K562 (cell line): ENCODE measurements around the gene DCAF6. TPM values are rescaled to one million over a fixed set of nuclear protein-coding genes. Genes with fewer than 3 reads are reported as not detected.

ENCODE experiments used
- ARNT ChIP-seq, 2 experiments: fragments of 450-650 bp; IDR thresholded peaks; 2 replicates each; pipeline ENCODE4 v1.6.1; 2016; ENCODE audit warnings: mild to moderate bottlenecking in 1 of 2
- EP300 ChIP-seq: IDR thresholded peaks from 2 replicates; pipeline ENCODE4 v1.6.1; 2012; ENCODE audit warnings: low read length, improper control_type of control experiment
- HDAC1 ChIP-seq, 2 experiments: fragments of 450-650 bp; IDR thresholded peaks; 2 replicates each; pipeline ENCODE4 v1.6.1; 2016 to 2017; ENCODE audit warnings: inconsistent platforms in 1 of 2, mild to moderate bottlenecking in 1 of 2, moderate library complexity in 1 of 2
- HDAC2 ChIP-seq: fragments of 450-650 bp; IDR thresholded peaks from 2 replicates; pipeline ENCODE4 v1.6.1; 2016; ENCODE audit warnings: mild to moderate bottlenecking
- NRF1 ChIP-seq, 2 experiments: fragments of 450-650 bp; IDR thresholded peaks in 1 of 2; conservative IDR thresholded peaks in 1 of 2; 2 replicates each; pipeline ENCODE4 v1.6.1; 2014; ENCODE audit warnings: mild to moderate bottlenecking in 2 of 2
- RAD21 ChIP-seq, 2 experiments: fragments of 250-450 bp in 1 of 2; fragments of 450-650 bp in 1 of 2; sonication (Bioruptor Pico) in 1 of 2; formaldehyde crosslinking in 1 of 2; IDR thresholded peaks in 1 of 2; conservative IDR thresholded peaks in 1 of 2; 2 replicates each; pipeline versions ENCODE4 v1.4.0 to v1.8.0; 2020 to 2022; ENCODE audit warnings: mild to moderate bottlenecking in 2 of 2, moderate library complexity in 1 of 2
- SMARCE1 ChIP-seq: fragments of 450-650 bp; IDR thresholded peaks from 2 replicates; pipeline ENCODE4 v1.7.1; 2016; ENCODE audit warnings: mild to moderate bottlenecking
- TCF3 ChIP-seq: sonication (generic); formaldehyde crosslinking; IDR thresholded peaks from 2 replicates; pipeline ENCODE4 v1.4.0; 2020; ENCODE audit warnings: mild to moderate bottlenecking, missing genetic modification reagents
- U2AF1 ChIP-seq: fragments of 200-400 bp; formaldehyde crosslinking; optimal IDR thresholded peaks from 2 replicates; pipeline ENCODE3; 2017; ENCODE audit warnings: mild to moderate bottlenecking, low read depth, low read length, moderate library complexity
- ZNF12 ChIP-seq: sonication (generic); formaldehyde crosslinking; IDR thresholded peaks from 2 replicates; pipeline ENCODE4 v1.4.0; 2020; ENCODE audit warnings: mild to moderate bottlenecking, missing genetic modification reagents
- ZZZ3 ChIP-seq: fragments of 450-650 bp; IDR thresholded peaks from 2 replicates; pipeline ENCODE4 v1.6.1; 2016; ENCODE audit warnings: antibody characterized with exemption, mild to moderate bottlenecking, moderate library complexity
- polyA plus RNA-seq, 8 experiments: library from polyadenylated mRNA; depleted of rRNA in 4 of 8; stranded (reverse) in 5 of 8; unstranded in 3 of 8; fragments of >200 nt; fragmentation: Nextera tagmentation in 2 of 8; fragmentation: Illumina TruSeq in 1 of 8; extraction: Ambion mirVana in 2 of 8; extraction: Trizol in 1 of 8; gene quantifications; 2 replicates each; pipeline versions ENCODE4 v1.2.1 to v1.2.3, GENCODE V29; 2011 to 2014; ENCODE audit warnings: inconsistent platforms in 1 of 8, missing spikeins in 1 of 8
- total RNA-seq, 7 experiments: library from RNA; depleted of rRNA in 6 of 7; stranded (reverse); fragments of >200 nt in 6 of 7; fragmentation: Illumina TruSeq in 2 of 7; extraction: Trizol in 2 of 7; gene quantifications; 2 replicates each; pipeline versions ENCODE4 v1.2.1 to v1.2.3, GENCODE V29; 2011 to 2021; ENCODE audit warnings: low replicate concordance in 1 of 7
- TF ChIP-seq, protein P1 (sequence below): IDR thresholded peaks from 2 replicates; pipeline ENCODE4 v1.6.1; 2011; ENCODE audit warnings: borderline replicate concordance, low read depth, mild to moderate bottlenecking, moderate library complexity, low read length; ENCODE audit not compliant: insufficient read depth, poor library complexity, severe bottlenecking
- TF ChIP-seq, protein P2 (sequence below): fragments of 450-650 bp; IDR thresholded peaks from 2 replicates; pipeline ENCODE4 v1.6.1; 2016
- TF ChIP-seq, protein P3 (sequence below), 2 experiments: fragments of 450-650 bp in 1 of 2; sonication (generic) in 1 of 2; formaldehyde crosslinking in 1 of 2; IDR thresholded peaks; 2 replicates each; pipeline versions ENCODE4 v1.7.1 to v1.9.0; 2016 to 2022; ENCODE audit warnings: inconsistent platforms in 1 of 2, mild to moderate bottlenecking in 1 of 2, missing genetic modification reagents in 1 of 2

The DCAF6 gene
- total and polyA plus RNA-seq, 9 of the 15 experiments (the other 6 are each of a cell fraction or from before 2014, with no cell fraction given) = 19.1 to 102 (median 46.3) TPM

DNA sequence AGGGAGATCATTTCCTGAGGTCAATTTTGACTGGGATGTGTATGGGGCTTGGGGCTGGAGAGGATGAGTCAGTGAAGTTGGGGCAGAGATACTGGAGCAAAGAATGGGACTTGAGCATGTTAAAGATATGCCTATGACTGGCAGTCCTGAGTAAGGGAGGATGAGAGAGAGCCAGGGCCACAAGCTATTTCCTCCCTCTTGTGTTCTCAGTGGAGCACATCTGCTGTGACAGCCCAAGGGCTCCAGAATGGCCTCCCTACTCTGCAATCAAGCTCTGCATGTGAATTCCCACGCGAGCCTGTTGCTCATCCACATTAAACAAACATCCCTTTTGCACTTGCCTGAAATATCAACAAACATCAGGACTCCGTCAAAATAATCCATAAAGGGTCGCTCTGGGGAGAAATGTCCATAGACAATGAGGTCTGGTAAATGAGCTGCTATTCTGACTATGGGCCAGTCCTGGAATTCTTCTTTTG, 31.8 kb upstream of the DCAF6 start (continued):
- TF ChIP-seq, protein P1, sequence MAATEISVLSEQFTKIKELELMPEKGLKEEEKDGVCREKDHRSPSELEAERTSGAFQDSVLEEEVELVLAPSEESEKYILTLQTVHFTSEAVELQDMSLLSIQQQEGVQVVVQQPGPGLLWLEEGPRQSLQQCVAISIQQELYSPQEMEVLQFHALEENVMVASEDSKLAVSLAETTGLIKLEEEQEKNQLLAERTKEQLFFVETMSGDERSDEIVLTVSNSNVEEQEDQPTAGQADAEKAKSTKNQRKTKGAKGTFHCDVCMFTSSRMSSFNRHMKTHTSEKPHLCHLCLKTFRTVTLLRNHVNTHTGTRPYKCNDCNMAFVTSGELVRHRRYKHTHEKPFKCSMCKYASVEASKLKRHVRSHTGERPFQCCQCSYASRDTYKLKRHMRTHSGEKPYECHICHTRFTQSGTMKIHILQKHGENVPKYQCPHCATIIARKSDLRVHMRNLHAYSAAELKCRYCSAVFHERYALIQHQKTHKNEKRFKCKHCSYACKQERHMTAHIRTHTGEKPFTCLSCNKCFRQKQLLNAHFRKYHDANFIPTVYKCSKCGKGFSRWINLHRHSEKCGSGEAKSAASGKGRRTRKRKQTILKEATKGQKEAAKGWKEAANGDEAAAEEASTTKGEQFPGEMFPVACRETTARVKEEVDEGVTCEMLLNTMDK = no peak
- TF ChIP-seq, protein P2, sequence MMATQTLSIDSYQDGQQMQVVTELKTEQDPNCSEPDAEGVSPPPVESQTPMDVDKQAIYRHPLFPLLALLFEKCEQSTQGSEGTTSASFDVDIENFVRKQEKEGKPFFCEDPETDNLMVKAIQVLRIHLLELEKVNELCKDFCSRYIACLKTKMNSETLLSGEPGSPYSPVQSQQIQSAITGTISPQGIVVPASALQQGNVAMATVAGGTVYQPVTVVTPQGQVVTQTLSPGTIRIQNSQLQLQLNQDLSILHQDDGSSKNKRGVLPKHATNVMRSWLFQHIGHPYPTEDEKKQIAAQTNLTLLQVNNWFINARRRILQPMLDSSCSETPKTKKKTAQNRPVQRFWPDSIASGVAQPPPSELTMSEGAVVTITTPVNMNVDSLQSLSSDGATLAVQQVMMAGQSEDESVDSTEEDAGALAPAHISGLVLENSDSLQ = peak; percentile 83
- 0 out of 2 replicates have a peak, but pooled peaks have one; percentile 37 for TF ChIP-seq HDAC2
- no peak for TF ChIP-seq U2AF1
- TF ChIP-seq NRF1 (conservative IDR thresholded peaks at IDR 0.05 in 1 of 2, IDR thresholded peaks at IDR 0.05 in 1 of 2) = peak in 1 of 2 experiments; percentile 41; a peak in 1 of 4 replicates
- TF ChIP-seq ZNF12 (CRISPR knock-in tag) = no peak
- no peak for TF ChIP-seq ZZZ3
- TF ChIP-seq EP300 = peak; percentile 25; the same call in 1 of the 2 replicates
- 0 out of 2 replicates have a peak, but pooled peaks have one; percentile 23 for TF ChIP-seq SMARCE1
- TF ChIP-seq, protein P3, sequence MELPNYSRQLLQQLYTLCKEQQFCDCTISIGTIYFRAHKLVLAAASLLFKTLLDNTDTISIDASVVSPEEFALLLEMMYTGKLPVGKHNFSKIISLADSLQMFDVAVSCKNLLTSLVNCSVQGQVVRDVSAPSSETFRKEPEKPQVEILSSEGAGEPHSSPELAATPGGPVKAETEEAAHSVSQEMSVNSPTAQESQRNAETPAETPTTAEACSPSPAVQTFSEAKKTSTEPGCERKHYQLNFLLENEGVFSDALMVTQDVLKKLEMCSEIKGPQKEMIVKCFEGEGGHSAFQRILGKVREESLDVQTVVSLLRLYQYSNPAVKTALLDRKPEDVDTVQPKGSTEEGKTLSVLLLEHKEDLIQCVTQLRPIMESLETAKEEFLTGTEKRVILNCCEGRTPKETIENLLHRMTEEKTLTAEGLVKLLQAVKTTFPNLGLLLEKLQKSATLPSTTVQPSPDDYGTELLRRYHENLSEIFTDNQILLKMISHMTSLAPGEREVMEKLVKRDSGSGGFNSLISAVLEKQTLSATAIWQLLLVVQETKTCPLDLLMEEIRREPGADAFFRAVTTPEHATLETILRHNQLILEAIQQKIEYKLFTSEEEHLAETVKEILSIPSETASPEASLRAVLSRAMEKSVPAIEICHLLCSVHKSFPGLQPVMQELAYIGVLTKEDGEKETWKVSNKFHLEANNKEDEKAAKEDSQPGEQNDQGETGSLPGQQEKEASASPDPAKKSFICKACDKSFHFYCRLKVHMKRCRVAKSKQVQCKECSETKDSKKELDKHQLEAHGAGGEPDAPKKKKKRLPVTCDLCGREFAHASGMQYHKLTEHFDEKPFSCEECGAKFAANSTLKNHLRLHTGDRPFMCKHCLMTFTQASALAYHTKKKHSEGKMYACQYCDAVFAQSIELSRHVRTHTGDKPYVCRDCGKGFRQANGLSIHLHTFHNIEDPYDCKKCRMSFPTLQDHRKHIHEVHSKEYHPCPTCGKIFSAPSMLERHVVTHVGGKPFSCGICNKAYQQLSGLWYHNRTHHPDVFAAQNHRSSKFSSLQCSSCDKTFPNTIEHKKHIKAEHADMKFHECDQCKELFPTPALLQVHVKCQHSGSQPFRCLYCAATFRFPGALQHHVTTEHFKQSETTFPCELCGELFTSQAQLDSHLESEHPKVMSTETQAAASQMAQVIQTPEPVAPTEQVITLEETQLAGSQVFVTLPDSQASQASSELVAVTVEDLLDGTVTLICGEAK (IDR thresholded peaks at IDR 0.05) = no peak
- TF ChIP-seq, protein P3 (CRISPR knock-in tag; IDR thresholded peaks at IDR 0.05) = no peak
- no peak for TF ChIP-seq ARNT (IDR thresholded peaks at IDR 0.05)
- TF ChIP-seq TCF3 (CRISPR knock-in tag) = no peak
- peak in 1 of 2 experiments; percentile 33; a peak in 2 of 4 replicates for TF ChIP-seq RAD21 (CRISPR knock-in tag; conservative IDR thresholded peaks at IDR 0.05 in 1 of 2, IDR thresholded peaks at IDR 0.05 in 1 of 2)
- TF ChIP-seq HDAC1 (IDR thresholded peaks at IDR 0.05) = peak in 1 of 2 experiments; percentile 35; a peak in 1 of 4 replicates
